NT2/D1 (cell line): ENCODE data around the gene NFIX.

Experiments used
- DNase-seq: peaks from one replicate; pipeline ENCODE4 v3.0.0-alpha.2; 2011; ENCODE audit warnings: low read depth, low spot score
- H3K27me3 ChIP-seq: 2 replicates; pipeline ENCODE4 v1.6.0; 2011; ENCODE audit warnings: mild to moderate bottlenecking; ENCODE audit not compliant: insufficient read length, insufficient read depth
- H3K36me3 ChIP-seq: 2 replicates; pipeline ENCODE4 v1.6.1; 2011; ENCODE audit warnings: mild to moderate bottlenecking, low read length, mixed read lengths; ENCODE audit not compliant: insufficient read depth, insufficient read length
- H3K4me1 ChIP-seq: 2 replicates; pipeline ENCODE4 v1.5.1; 2011; ENCODE audit not compliant: insufficient read depth, insufficient read length
- H3K4me3 ChIP-seq: 2 replicates; pipeline ENCODE4 v1.5.1; 2011; ENCODE audit warnings: low read depth; ENCODE audit not compliant: insufficient read length
- H3K9ac ChIP-seq: 2 replicates; pipeline ENCODE4 v1.6.0; 2011; ENCODE audit warnings: low read depth; ENCODE audit not compliant: insufficient read length
- H3K9me3 ChIP-seq: 2 replicates; pipeline ENCODE4 v1.5.1; 2011; ENCODE audit warnings: mild to moderate bottlenecking, low read length; ENCODE audit not compliant: insufficient read depth
- SUZ12 ChIP-seq: IDR thresholded peaks from 2 replicates; pipeline ENCODE4 v1.6.1; 2011; ENCODE audit not compliant: insufficient read length, insufficient read depth; ENCODE audit errors: extremely low read depth
- YY1 ChIP-seq: IDR thresholded peaks from 2 replicates; pipeline ENCODE4 v1.6.1; 2011; ENCODE audit not compliant: insufficient read length, insufficient read depth
- ZNF274 ChIP-seq: IDR thresholded peaks from 2 replicates; pipeline ENCODE4 v1.6.1; 2011; ENCODE audit warnings: mild to moderate bottlenecking, low read depth, low read length

NFIX gene

DNA sequence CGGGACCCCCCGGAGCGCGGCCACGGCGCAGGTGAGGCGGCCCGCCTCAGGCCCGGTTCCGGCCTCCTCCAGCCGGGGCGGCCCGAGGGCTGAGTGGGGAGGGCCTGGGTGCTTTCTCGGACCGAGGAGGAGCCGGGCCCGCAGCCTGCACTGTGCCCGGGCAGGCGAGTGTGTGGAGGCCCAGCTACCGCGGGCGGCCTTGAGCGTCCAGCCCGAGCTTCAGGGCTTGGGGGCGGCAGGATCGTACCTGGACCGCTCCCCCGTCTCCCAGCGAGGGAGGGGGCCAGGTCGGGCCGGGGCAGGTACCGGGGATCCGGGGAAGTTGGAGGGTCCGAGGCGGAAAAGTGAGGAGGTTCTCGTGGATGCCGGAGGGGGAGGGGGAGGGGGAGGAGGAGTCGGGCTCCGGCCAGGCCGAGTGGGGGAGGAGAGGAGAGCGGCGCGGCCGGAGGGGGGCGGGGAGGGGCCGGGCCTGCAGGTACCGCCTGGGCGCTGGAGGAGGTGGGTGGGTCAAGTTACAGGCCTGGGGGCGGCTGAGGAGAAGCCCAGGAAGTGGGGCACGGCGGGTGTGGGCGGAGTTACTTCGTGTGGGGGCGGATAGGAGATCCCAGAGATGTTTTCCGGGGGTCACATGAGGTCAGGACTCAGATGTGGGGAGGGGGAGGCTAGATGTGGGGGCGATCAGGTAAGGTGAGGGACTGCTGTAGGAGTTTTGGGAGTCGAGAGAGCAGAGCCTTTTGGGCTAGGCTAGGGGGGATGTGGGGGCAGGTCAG, 123.3 kb downstream of the NFIX start:
- Histone ChIP-seq H3K4me3 (peak overlapping the region; percentile 89), H3K36me3 (peaks cover 68% of the 10 kb centered on the region), H3K27me3 (no peaks in the 10 kb centered on the region), H3K9ac (peak overlapping the region; percentile 97), H3K4me1 (peaks cover 43% of the 10 kb centered on the region), H3K9me3 (no peaks in the 10 kb centered on the region)
- no peak for TF ChIP-seq SUZ12
- TF ChIP-seq ZNF274, result no peak
- TF ChIP-seq YY1, result no peak
- peak; percentile 81 for DNase-seq

DNA sequence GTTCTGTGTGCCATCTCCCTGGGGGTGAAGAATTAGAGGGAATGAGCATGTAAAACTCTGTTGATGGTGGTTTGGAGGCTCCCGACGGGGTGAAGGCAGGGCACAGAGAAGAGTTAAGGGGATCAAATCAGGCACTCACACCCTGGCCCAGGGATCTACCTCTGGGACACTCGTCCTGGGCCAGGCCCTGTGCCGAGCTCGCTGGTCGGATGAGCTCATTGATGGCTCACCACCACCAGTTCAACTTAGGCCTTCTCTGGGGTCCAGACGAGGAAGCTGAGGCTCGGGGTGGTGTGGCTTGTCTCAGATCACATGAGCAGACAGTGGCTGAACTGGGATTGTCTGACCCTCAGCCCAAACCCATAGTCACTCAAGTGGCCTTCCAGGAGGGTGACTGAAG, 124.4 kb downstream of the NFIX start:
- H3K9me3 ChIP-seq, result no peaks in the 10 kb centered on the region
- TF ChIP-seq SUZ12 (no peak), YY1 (no peak), ZNF274 (no peak)
- peaks cover 68% of the 10 kb centered on the region for H3K36me3 ChIP-seq
- no peaks in the 10 kb centered on the region for H3K27me3 ChIP-seq
- peak overlapping the region; percentile 75 for H3K4me3 ChIP-seq
- no peak for DNase-seq
- H3K9ac ChIP-seq, result peak overlapping the region; percentile 83
- H3K4me1 ChIP-seq, result peaks cover 45% of the 10 kb centered on the region

DNA sequence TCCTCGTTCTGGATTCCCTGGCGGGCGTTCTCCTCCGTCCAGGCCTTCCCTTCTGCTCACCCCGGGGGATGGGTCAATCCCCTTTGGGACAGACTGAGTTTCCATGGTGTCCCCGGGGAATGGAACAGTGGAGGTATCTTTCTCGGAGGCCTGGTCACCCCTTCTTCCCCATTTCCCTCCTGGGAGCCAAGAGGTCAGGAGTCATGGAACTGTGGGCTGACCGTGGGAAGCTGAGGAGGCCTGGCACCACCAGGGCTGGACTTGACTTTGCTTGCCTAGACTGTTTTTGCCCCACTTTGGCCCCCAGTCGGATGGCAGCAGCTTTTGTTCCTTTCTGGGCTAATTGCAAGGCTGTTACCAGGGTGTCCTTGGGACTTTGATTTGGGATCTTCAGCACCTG, 124.8 kb downstream of the NFIX start:
- Histone ChIP-seq H3K27me3 (no peaks in the 10 kb centered on the region), H3K4me1 (peaks cover 44% of the 10 kb centered on the region), H3K9me3 (no peaks in the 10 kb centered on the region), H3K36me3 (peaks cover 68% of the 10 kb centered on the region), H3K4me3 (peak overlapping the region; percentile 9), H3K9ac (peak overlapping the region; percentile 83)
- TF ChIP-seq ZNF274 (no peak), YY1 (no peak), SUZ12 (no peak)
- no peak for DNase-seq

DNA sequence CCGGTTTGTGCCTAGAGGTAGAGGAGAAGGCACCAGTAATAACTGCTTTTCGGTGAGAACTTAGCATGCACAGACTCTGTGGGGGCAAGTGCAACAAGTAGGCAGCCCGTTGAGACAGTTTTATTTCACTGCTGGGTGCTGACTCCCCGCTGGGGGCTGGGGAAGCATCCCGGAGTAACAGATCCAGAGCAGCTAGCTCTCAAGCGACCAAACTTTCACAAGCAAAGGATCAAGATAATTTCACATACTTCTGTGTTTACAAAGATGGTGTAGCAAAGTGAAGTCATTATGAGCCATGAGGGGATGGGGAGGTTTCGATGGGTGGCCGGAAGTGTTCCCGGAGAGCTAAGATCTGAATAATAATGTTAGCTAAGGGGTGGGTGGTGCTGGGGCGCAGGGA, 125.5 kb downstream of the NFIX start:
- peak overlapping the region; percentile 9 for H3K4me3 ChIP-seq
- H3K9me3 ChIP-seq, result no peaks in the 10 kb centered on the region
- H3K27me3 ChIP-seq, result no peaks in the 10 kb centered on the region
- peak overlapping the region; percentile 14 for H3K9ac ChIP-seq
- peaks cover 37% of the 10 kb centered on the region for H3K4me1 ChIP-seq
- no peak for TF ChIP-seq SUZ12
- TF ChIP-seq YY1, result no peak
- TF ChIP-seq ZNF274, result no peak
- H3K36me3 ChIP-seq, result peaks cover 62% of the 10 kb centered on the region
- DNase-seq, result no peak

DNA sequence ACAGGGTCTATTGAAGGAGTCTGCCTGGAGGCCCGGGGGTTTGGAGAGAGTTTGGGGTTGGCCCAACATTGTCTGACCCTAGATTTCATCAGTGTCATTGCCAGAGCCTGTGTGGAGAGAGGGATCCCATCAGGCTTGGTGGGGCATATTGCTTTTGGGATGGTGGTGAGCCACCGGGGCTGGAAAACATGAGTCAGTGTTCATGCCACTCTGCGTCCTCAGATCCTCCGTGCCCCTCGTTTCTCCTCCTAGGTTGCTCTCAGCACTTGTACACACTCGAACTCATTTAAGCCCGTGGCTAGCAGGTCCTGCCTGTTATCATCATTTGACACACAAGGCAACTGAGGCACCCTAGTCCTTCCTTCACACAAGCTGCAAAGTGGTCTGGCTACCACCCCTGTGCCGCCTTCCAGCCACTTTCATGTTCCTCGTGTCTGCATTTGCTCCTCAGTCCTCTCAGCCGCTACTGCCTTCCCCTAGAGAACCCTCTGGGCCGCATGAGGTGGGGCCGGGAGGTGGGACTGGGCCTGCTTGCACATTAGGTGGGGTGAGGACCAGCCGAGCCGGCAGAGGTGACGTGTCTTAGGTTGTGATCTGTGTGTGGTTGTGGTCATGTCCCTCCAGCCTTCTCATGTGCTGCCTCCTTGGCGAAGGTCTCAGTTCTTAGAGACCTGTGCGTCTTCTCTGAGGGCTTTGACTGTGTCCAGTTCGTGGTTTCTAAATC, 126.4 kb downstream of the NFIX start:
- H3K9me3 ChIP-seq, result no peaks in the 10 kb centered on the region
- peaks cover 37% of the 10 kb centered on the region for H3K4me1 ChIP-seq
- H3K4me3 ChIP-seq, result no peak overlapping the region
- H3K27me3 ChIP-seq, result no peaks in the 10 kb centered on the region
- TF ChIP-seq SUZ12 (no peak), YY1 (no peak), ZNF274 (no peak)
- no peak for DNase-seq
- H3K36me3 ChIP-seq, result peaks cover 68% of the 10 kb centered on the region
- peak overlapping the region; percentile 37 for H3K9ac ChIP-seq

DNA sequence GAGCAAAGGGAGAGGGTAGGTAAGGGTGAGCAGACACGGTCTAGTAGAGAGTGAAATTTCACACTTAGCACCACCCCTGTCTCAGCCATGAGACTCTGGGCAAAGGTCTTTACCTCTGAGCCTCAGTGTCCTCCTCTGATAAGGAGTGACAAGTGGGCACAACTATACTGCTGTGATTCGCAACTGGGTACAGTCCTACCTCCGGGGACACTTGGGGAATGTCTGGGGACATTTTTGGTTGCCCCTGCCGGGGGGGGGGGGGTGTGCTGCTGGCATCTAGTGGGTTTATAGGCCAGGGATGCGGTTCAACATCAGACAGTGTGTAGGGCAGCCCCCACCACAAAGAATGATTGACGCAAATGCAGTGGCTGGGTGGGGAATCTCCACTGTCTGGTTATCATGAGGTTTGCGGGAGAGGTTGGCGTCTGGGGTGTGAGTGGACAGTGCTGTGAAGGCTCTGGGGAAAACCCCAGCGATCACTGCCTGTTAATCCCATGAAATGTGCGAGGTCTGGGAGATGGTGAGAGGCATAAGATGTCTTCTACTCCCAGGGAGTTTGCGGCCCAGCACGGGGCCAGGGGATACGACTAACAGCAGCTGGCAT, 127.1 kb downstream of the NFIX start:
- no peaks in the 10 kb centered on the region for H3K9me3 ChIP-seq

DNA sequence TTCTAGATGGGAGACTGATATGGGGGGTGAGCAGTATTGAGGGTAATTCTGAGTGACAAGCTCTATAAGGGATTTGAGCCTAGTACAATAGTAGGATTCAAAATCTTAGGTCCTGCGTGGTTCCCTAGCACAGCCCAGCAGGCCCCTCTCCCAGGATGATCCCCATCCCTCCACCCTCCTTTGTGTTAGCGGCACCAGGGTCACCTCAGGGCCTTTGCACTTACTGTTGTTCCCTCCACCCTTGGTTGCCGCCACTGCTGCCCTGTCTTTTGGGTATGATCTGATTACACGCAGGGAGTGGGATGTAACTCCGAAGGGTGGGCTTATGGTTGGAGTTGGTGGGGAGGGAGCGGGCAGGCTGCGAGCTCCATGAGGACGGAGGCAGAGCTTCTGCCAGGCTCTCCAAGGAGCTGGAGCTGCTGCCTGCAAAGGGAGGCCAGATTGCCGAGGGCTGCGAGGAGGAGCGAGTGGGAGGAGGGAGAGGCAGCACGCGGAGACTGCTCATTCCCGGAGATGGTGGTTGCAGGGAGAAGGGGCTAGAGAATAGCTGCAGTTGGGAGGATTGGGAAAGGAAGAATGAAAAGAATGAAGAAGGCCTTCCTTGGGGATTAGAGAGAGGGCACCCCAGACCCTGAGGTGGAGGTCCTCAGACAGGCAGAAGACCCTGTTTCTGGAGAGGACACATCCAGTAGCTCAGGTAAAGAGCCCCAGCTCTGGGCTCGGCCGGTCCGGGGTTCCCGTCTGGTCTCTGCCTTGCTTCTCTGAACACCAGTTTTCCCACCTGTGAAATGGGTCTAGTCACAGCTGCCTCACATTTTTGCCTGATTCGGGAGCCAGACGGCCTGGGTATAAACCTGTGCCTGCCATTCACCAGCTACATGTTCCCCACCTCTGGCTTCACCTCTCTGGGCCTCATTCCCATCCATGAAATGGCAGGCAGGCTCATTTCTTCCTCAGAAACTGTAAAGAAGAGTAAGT, 128.0 kb downstream of the NFIX start:
- H3K9me3 ChIP-seq, result no peaks in the 10 kb centered on the region
- no peak overlapping the region for H3K4me3 ChIP-seq
- H3K36me3 ChIP-seq, result peaks cover 79% of the 10 kb centered on the region
- DNase-seq, result no peak
- no peaks in the 10 kb centered on the region for H3K27me3 ChIP-seq
- TF ChIP-seq YY1 (no peak), ZNF274 (no peak)
- H3K4me1 ChIP-seq, result peaks cover 42% of the 10 kb centered on the region
- no peak overlapping the region for H3K9ac ChIP-seq

More for the DNA sequence above, 127.1 kb downstream of the NFIX start:
- H3K9ac ChIP-seq, result peak overlapping the region; percentile 37
- peaks cover 37% of the 10 kb centered on the region for H3K4me1 ChIP-seq
- DNase-seq, result no peak
- no peak overlapping the region for H3K4me3 ChIP-seq
- TF ChIP-seq SUZ12, result no peak
- no peak for TF ChIP-seq ZNF274
- no peak for TF ChIP-seq YY1
- peaks cover 72% of the 10 kb centered on the region for H3K36me3 ChIP-seq
- H3K27me3 ChIP-seq, result no peaks in the 10 kb centered on the region
